Lung (tissue), 12 donors: ENCODE results near the gene ADK. TPM values are rescaled to one million over a fixed set of nuclear protein-coding genes. Genes with fewer than 3 reads are reported as not detected.

Experiments
- ATAC-seq: fragments of 200-7000 bp; cut with Tn5 transposase; one replicate; pipeline ENCODE4 v1.9.1; 2020; ENCODE audit warnings: moderate number of reproducible peaks; ENCODE audit not compliant: insufficient read depth, low FRiP score
- DNase-seq, 3 donors: peaks; one replicate each; pipeline ENCODE4 v3.0.0-alpha.2; 2013 to 2017
- H3K27ac ChIP-seq, 2 donors: one replicate each; pipeline ENCODE4 v1.5.1; 2013; ENCODE audit warnings: mild to moderate bottlenecking in 2 of 2, moderate library complexity in 2 of 2, control low read depth in 1 of 2, inconsistent platforms in 1 of 2, low read depth in 1 of 2, low read length in 1 of 2
- H3K27me3 ChIP-seq, 3 donors: one replicate each; pipeline ENCODE4 v1.5.1; 2013; ENCODE audit warnings: low read length in 2 of 3; ENCODE audit not compliant: control insufficient read depth in 3 of 3, insufficient read depth in 3 of 3
- H3K36me3 ChIP-seq, 4 donors: one replicate each; pipeline ENCODE4 v1.5.1; 2013; ENCODE audit warnings: low read length in 4 of 4, mild to moderate bottlenecking in 1 of 4, moderate library complexity in 1 of 4; ENCODE audit not compliant: control insufficient read depth in 4 of 4, insufficient read depth in 4 of 4
- H3K4me1 ChIP-seq, 5 donors: one replicate each; pipeline ENCODE4 v1.5.1; 2013; ENCODE audit warnings: low read length in 5 of 5, mild to moderate bottlenecking in 2 of 5, moderate library complexity in 1 of 5; ENCODE audit not compliant: control insufficient read depth in 5 of 5, insufficient read depth in 5 of 5
- H3K4me3 ChIP-seq: one replicate; pipeline ENCODE4 v1.5.1; 2013; ENCODE audit warnings: mild to moderate bottlenecking, control low read depth, moderate library complexity
- H3K9ac ChIP-seq, 2 donors: one replicate each; pipeline ENCODE4 v1.5.1; 2013; ENCODE audit warnings: low read length in 2 of 2, control low read depth in 1 of 2; ENCODE audit not compliant: insufficient read depth in 1 of 2
- H3K9me3 ChIP-seq, 4 donors: one replicate each; pipeline ENCODE4 v1.5.1; 2013; ENCODE audit warnings: low read length in 3 of 4, mild to moderate bottlenecking in 1 of 4, moderate library complexity in 1 of 4; ENCODE audit not compliant: control insufficient read depth in 4 of 4, insufficient read depth in 3 of 4
- WGBS, 2 donors: extraction: QIAGEN DNeasy Blood & Tissue Kit; methylation state at CpG; one replicate each; pipeline ENCODE4 v1.1.7; 2013; 5-methylcytosine and 5-hydroxymethylcytosine counted together
- polyA plus RNA-seq, 2 donors: library from polyadenylated mRNA; stranded (reverse); fragments of 200-250 nt; gene quantifications; one replicate each; pipeline ENCODE4 v1.2.1, GENCODE V29; 2013
- total RNA-seq, 2 donors: library from RNA; depleted of rRNA in 1 of 2; stranded (reverse); fragments of >200 nt in 1 of 2; gene quantifications; one replicate each; pipeline ENCODE4 v1.2.1, GENCODE V29; 2014 to 2021
- TF ChIP-seq, protein P1 (sequence below): IDR thresholded peaks from 2 replicates; pipeline ENCODE4 v1.5.1; 2012; ENCODE audit warnings: mild to moderate bottlenecking; ENCODE audit errors: control extremely low read depth, extremely low read depth
- donor health status: control.
- donor health status: control.
- donor health status: Bipolar disorder and iron deficiency.
- donor health status: healthy.
- donor health status: DM: yes; HTN: yes; CAD: no.

ADK gene
- total and polyA plus RNA-seq, 4 donors = 31.6 to 82.3 (median 42.9) TPM

DNA sequence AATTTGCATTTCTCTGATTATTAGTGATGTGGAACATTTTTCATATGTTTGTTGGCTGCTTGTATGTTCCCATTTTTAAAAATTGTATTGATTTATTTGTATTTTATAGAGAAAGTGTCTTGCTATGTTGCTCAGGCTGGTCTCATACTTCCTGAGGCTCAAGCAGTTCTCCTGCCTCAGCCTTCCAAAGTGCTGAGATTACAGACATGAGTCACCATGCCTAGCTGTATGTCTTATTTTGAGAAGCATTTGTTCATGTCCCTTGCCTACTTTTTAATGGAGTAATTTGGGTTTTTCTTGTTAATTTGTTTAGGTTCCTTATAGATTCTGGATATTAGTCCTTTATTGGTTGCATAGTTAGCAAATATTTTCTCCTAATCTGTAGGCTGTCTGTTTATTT is 461.2 kb downstream of the ADK start:
- no peaks in the 10 kb centered on the region for H3K9me3 ChIP-seq
- peaks cover 0 to 2% (median 0%) of the 10 kb centered on the region in 4 donors for H3K36me3 ChIP-seq
- H3K27me3 ChIP-seq = no peaks in the 10 kb centered on the region
- TF ChIP-seq, protein P1, sequence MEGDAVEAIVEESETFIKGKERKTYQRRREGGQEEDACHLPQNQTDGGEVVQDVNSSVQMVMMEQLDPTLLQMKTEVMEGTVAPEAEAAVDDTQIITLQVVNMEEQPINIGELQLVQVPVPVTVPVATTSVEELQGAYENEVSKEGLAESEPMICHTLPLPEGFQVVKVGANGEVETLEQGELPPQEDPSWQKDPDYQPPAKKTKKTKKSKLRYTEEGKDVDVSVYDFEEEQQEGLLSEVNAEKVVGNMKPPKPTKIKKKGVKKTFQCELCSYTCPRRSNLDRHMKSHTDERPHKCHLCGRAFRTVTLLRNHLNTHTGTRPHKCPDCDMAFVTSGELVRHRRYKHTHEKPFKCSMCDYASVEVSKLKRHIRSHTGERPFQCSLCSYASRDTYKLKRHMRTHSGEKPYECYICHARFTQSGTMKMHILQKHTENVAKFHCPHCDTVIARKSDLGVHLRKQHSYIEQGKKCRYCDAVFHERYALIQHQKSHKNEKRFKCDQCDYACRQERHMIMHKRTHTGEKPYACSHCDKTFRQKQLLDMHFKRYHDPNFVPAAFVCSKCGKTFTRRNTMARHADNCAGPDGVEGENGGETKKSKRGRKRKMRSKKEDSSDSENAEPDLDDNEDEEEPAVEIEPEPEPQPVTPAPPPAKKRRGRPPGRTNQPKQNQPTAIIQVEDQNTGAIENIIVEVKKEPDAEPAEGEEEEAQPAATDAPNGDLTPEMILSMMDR = no peak
- H3K9ac ChIP-seq = no peak overlapping the region
- H3K27ac ChIP-seq = no peak overlapping the region
- H3K4me3 ChIP-seq = no peak overlapping the region
- ATAC-seq (no peak), DNase-seq (no peak)
- no peaks in the 10 kb centered on the region for H3K4me1 ChIP-seq

DNA sequence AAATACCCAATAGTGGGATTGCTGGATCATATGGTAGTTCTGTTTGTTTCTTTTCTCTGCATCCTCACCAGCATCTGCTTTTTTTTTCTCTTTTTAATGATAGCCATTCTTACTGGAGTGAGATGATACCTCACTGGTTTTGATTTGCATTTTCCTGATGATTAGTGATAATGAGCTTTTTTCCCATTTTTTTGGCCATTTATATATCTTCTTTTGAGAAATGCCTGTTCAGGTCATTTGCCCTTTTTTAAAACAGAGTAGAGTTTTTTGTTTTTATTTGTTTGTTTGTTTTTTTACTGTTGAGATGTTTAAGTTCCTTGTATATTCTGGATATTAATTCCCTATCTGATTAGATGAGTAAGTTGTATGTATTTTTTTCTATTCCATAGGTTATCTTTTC is 469.6 kb downstream of the ADK start:
- H3K4me3 ChIP-seq = no peak overlapping the region
- DNase-seq (no peak), ATAC-seq (no peak)
- no peaks in the 10 kb centered on the region for H3K36me3 ChIP-seq
- peaks cover 0 to 14% (median under 1%) of the 10 kb centered on the region in 4 donors for H3K9me3 ChIP-seq
- TF ChIP-seq, protein P1 = no peak
- no peaks in the 10 kb centered on the region for H3K4me1 ChIP-seq
- no peak overlapping the region for H3K9ac ChIP-seq
- H3K27me3 ChIP-seq = no peaks in the 10 kb centered on the region
- H3K27ac ChIP-seq = no peak overlapping the region

DNA sequence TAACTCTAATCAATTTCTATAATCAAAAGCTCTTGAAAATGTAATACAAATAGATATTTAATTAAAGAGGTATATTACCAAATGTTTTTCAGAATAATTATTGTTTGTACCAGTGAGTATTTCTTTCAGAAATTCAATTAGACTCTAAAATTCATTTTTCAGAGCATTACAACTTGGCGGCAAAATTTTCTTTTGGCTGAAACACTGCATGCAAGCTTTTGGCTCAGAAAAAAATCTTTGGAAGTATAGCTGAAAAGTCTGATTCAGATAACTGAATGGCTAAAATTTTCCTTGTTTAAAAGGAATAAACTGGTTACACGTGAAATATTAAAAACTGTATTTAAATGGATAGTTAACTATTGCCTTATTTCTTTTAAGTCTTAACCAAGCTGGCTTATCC is 472.8 kb downstream of the ADK start:
- Histone ChIP-seq H3K9me3 (peaks cover 0 to 12% (median under 1%) of the 10 kb centered on the region in 4 donors), H3K27ac (no peak overlapping the region), H3K27me3 (no peaks in the 10 kb centered on the region), H3K4me3 (no peak overlapping the region), H3K4me1 (no peaks in the 10 kb centered on the region), H3K9ac (no peak overlapping the region), H3K36me3 (no peaks in the 10 kb centered on the region)
- TF ChIP-seq, protein P1 = no peak
- 92% methylated on average over 2 of the region's 2 CpGs for WGBS, 2 donors
- no peak for ATAC-seq
- DNase-seq = no peak

DNA sequence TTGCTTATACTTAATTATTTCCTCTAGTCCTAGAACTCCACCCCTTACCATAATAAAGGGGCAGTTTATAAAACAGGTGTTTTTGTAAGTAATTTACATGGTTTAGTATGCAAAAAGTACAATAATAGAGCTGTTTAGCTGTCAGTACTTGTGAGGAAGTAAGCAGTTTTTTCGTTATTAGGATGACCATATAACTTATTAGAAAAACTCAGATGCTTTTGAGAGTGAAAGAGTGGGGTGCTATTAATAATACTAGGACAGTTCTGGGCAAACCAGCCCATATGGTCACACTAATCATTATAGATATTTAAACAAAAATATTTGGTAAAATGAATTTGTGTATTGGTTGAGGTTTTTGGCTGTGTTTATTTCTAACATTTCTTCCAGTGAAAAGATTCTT is 473.5 kb downstream of the ADK start:
- TF ChIP-seq, protein P1 = no peak
- Histone ChIP-seq H3K9ac (no peak overlapping the region), H3K9me3 (peaks cover 0 to 10% (median 0%) of the 10 kb centered on the region in 4 donors), H3K27me3 (no peaks in the 10 kb centered on the region), H3K27ac (no peak overlapping the region), H3K36me3 (no peaks in the 10 kb centered on the region), H3K4me1 (no peaks in the 10 kb centered on the region), H3K4me3 (no peak overlapping the region)
- WGBS, 2 donors = 93 to 94% methylated on average over 1 of the region's 1 CpG
- ATAC-seq = no peak
- DNase-seq = no peak
